GM23338 (cell line): ENCODE results near the gene WDR73. TPM values are rescaled to one million over a fixed set of nuclear protein-coding genes. Genes with fewer than 3 reads are reported as not detected.

ENCODE experiments used
- ATAC-seq: fragments of 200-7000 bp; cut with Tn5 transposase; 3 replicates; pipeline ENCODE4 v1.9.1; 2020
- DNase-seq: peaks from one replicate; pipeline ENCODE4 v3.0.0-alpha.2; 2015; ENCODE audit warnings: low spot score
- H2AFZ ChIP-seq: fragments of 200-600 bp; sonication (generic); 2 replicates; pipeline ENCODE4 v1.8.0; 2016; ENCODE audit warnings: antibody characterized with exemption, mild to moderate bottlenecking, moderate library complexity
- H3F3A ChIP-seq: fragments of 200-600 bp; sonication (generic); replicated peaks from 2 replicates; pipeline ENCODE4 v1.8.0; 2017; ENCODE audit warnings: antibody characterized with exemption, mixed run types, low read depth
- H3K27ac ChIP-seq: fragments of 200-600 bp; sonication (generic); 2 replicates; pipeline ENCODE4 v1.6.1; 2016; ENCODE audit warnings: low read depth
- H3K27me3 ChIP-seq: fragments of 200-600 bp; sonication (generic); 2 replicates; pipeline ENCODE4 v1.8.0; 2016; ENCODE audit warnings: mild to moderate bottlenecking, mixed run types, moderate library complexity; ENCODE audit not compliant: insufficient read depth
- H3K36me3 ChIP-seq: fragments of 200-600 bp; sonication (generic); 2 replicates; pipeline ENCODE4 v1.8.0; 2016; ENCODE audit warnings: mild to moderate bottlenecking; ENCODE audit not compliant: insufficient read depth
- H3K4me1 ChIP-seq: fragments of 200-600 bp; sonication (generic); 2 replicates; pipeline ENCODE4 v1.8.0; 2016; ENCODE audit warnings: mild to moderate bottlenecking, moderate library complexity; ENCODE audit not compliant: insufficient read depth
- H3K4me2 ChIP-seq: fragments of 200-600 bp; sonication (generic); 2 replicates; pipeline ENCODE4 v1.7.1; 2017; ENCODE audit warnings: mixed run types
- H3K4me3 ChIP-seq: fragments of 200-600 bp; sonication (generic); 2 replicates; pipeline ENCODE4 v1.6.1; 2016; ENCODE audit warnings: mixed run types
- H3K79me2 ChIP-seq: fragments of 200-600 bp; sonication (generic); replicated peaks from 2 replicates; pipeline ENCODE4 v1.8.0; 2017; ENCODE audit warnings: mild to moderate bottlenecking; ENCODE audit not compliant: insufficient read depth
- H3K9me2 ChIP-seq: fragments of 200-600 bp; sonication (generic); 2 replicates; pipeline ENCODE4 v1.8.0; 2017; ENCODE audit not compliant: insufficient read depth
- H4K20me1 ChIP-seq: fragments of 200-600 bp; sonication (generic); replicated peaks from 2 replicates; pipeline ENCODE4 v1.8.0; 2017; ENCODE audit warnings: mild to moderate bottlenecking; ENCODE audit not compliant: insufficient read depth
- H3K27ac Mint-ChIP-seq: 2 replicates; pipeline ENCODE4 v1.8.0; 2020; ENCODE audit warnings: inconsistent platforms, mild to moderate bottlenecking, moderate library complexity, mixed read lengths
- H3K27me3 Mint-ChIP-seq: 3 replicates; pipeline ENCODE4 v1.8.0; 2022; ENCODE audit warnings: low read depth, mild to moderate bottlenecking, moderate library complexity, mixed read lengths, inconsistent platforms; ENCODE audit not compliant: insufficient read depth, poor library complexity
- H3K36me3 Mint-ChIP-seq: 3 replicates; pipeline ENCODE4 v1.8.0; 2021; ENCODE audit warnings: low read depth, mild to moderate bottlenecking, inconsistent platforms, moderate library complexity, mixed read lengths
- H3K4me1 Mint-ChIP-seq: 3 replicates; pipeline ENCODE4 v1.8.0; 2020; ENCODE audit warnings: mild to moderate bottlenecking, inconsistent platforms, mixed read lengths
- H3K4me3 Mint-ChIP-seq: 3 replicates; pipeline ENCODE4 v1.8.0; 2021; ENCODE audit warnings: moderate library complexity, mild to moderate bottlenecking, inconsistent platforms, mixed read lengths
- H3K9me3 Mint-ChIP-seq: 3 replicates; pipeline ENCODE4 v1.8.0; 2020; ENCODE audit warnings: moderate library complexity, mild to moderate bottlenecking, inconsistent platforms, mixed read lengths
- CREB1 ChIP-seq: fragments of 250-450 bp; sonication (Bioruptor Pico); IDR thresholded peaks from 2 replicates; pipeline ENCODE4 v1.5.0; 2020; ENCODE audit warnings: low read depth, mild to moderate bottlenecking, moderate library complexity
- ETS1 ChIP-seq: IDR thresholded peaks from 2 replicates; pipeline ENCODE4 v1.6.1; 2016; ENCODE audit warnings: antibody characterized with exemption
- EZH2 ChIP-seq: fragments of 200-600 bp; sonication (generic); IDR thresholded peaks from one replicate; pipeline ENCODE4 v1.8.0; 2017; ENCODE audit warnings: antibody characterized with exemption, mild to moderate bottlenecking, low read depth; ENCODE audit not compliant: unreplicated experiment
- EZH2phosphoT487 ChIP-seq: fragments of 200-600 bp; sonication (generic); IDR thresholded peaks from one replicate; pipeline ENCODE4 v1.8.1; 2018; ENCODE audit warnings: antibody characterized with exemption; ENCODE audit not compliant: unreplicated experiment
- JUNB ChIP-seq: IDR thresholded peaks from one replicate; pipeline ENCODE4 v1.6.1; 2016; ENCODE audit warnings: antibody characterized with exemption; ENCODE audit not compliant: unreplicated experiment
- POLR2AphosphoS5 ChIP-seq: IDR thresholded peaks from 2 replicates; pipeline ENCODE4 v1.6.1; 2016; ENCODE audit warnings: antibody characterized with exemption, low read depth
- REST ChIP-seq: IDR thresholded peaks from one replicate; pipeline ENCODE4 v1.6.1; 2018; ENCODE audit warnings: antibody characterized with exemption; ENCODE audit not compliant: unreplicated experiment
- STAT1 ChIP-seq: IDR thresholded peaks from one replicate; pipeline ENCODE4 v1.6.1; 2016; ENCODE audit warnings: antibody characterized with exemption; ENCODE audit not compliant: unreplicated experiment
- ZNF114 ChIP-seq: fragments of 250-450 bp; sonication (Bioruptor Pico); IDR thresholded peaks from 2 replicates; pipeline ENCODE4 v1.5.0; 2020; ENCODE audit warnings: mild to moderate bottlenecking, moderate library complexity
- ZNF462 ChIP-seq: fragments of 250-450 bp; sonication (Bioruptor Pico); IDR thresholded peaks from 2 replicates; pipeline ENCODE4 v1.5.0; 2020; ENCODE audit warnings: mild to moderate bottlenecking, moderate library complexity
- polyA plus RNA-seq: library from polyadenylated mRNA; unstranded; fragments of >200 nt; fragmentation: Nextera tagmentation; extraction: Ambion mirVana; gene quantifications from 2 replicates; pipeline ENCODE4 v1.2.1, GENCODE V29; 2016
- total RNA-seq: library from RNA; depleted of rRNA; stranded (reverse); fragments of >200 nt; shearing (Covaris generic); gene quantifications from 2 replicates; pipeline ENCODE4 v1.2.3, GENCODE V29; 2014

WDR73 gene
- total and polyA plus RNA-seq, 2 experiments from 2014 or later, result 14.8 to 25.2 TPM

- no peak overlapping the region for H3K4me3 ChIP-seq
- H3K36me3 ChIP-seq, result peaks cover 37% of the 10 kb centered on the region
- ATAC-seq, result no peak
- Mint-ChIP-seq H3K9me3 (no peaks in the 10 kb centered on the region), H3K4me3 (no peak overlapping the region), H3K27me3 (no peaks in the 10 kb centered on the region), H3K27ac (peak overlapping the region; percentile 29; the same call in 1 of the 2 replicates), H3K4me1 (no peaks in the 10 kb centered on the region), H3K36me3 (peaks cover 44% of the 10 kb centered on the region)
- H4K20me1 ChIP-seq, result peaks cover 9% of the 10 kb centered on the region
- H3K4me1 ChIP-seq, result no peaks in the 10 kb centered on the region
- 0 out of 2 replicates have a peak, but pooled peaks cover 4% of the 10 kb centered on the region for H3K79me2 ChIP-seq
- TF ChIP-seq ZNF114 (no peak), STAT1 (no peak), POLR2AphosphoS5 (no peak), EZH2phosphoT487 (no peak), ETS1 (no peak), REST (no peak), CREB1 (CRISPR knock-in tag) (no peak), EZH2 (no peak), ZNF462 (CRISPR knock-in tag) (no peak), JUNB (no peak)
- H3K4me2 ChIP-seq, result no peak overlapping the region
- no peak overlapping the region for H2AFZ ChIP-seq
- peak overlapping the region; percentile 55; the same call in 1 of the 2 replicates for H3K27ac ChIP-seq
- no peak for DNase-seq
- H3K9me2 ChIP-seq, result no peaks in the 10 kb centered on the region
- peaks cover 8% of the 10 kb centered on the region; the same call in 1 of the 2 replicates for H3F3A ChIP-seq
- H3K27me3 ChIP-seq, result no peaks in the 10 kb centered on the region
Observed at GRCh38 chr15:84666373-84666772, 12.3 kb upstream of the WDR73 start.
